Liver (tissue), 9 donors: ENCODE measurements around the gene HDDC2. TPM values are rescaled to one million over a fixed set of nuclear protein-coding genes. Genes with fewer than 3 reads are reported as not detected.

Experiments
- DNase-seq: peaks from one replicate; pipeline ENCODE4 v3.0.0-alpha.2; 2017; ENCODE audit warnings: low spot score
- H3K27ac ChIP-seq, 2 donors: one replicate each; pipeline ENCODE4 v1.7.0; 2013; ENCODE audit warnings: inconsistent platforms in 2 of 2, low read length in 2 of 2, control low read depth in 1 of 2, low read depth in 1 of 2, mild to moderate bottlenecking in 1 of 2
- H3K27me3 ChIP-seq, 4 donors: one replicate each; pipeline versions ENCODE4 v1.6.1 to v1.7.0; 2013; ENCODE audit warnings: low read length in 3 of 4, inconsistent platforms in 1 of 4, mild to moderate bottlenecking in 1 of 4, moderate library complexity in 1 of 4; ENCODE audit not compliant: control insufficient read depth in 4 of 4, insufficient read depth in 4 of 4
- H3K36me3 ChIP-seq, 4 donors: one replicate each; pipeline versions ENCODE4 v1.6.1 to v1.7.0; 2013; ENCODE audit warnings: low read length in 3 of 4, mild to moderate bottlenecking in 3 of 4, low read depth in 1 of 4, moderate library complexity in 1 of 4; ENCODE audit not compliant: control insufficient read depth in 4 of 4, insufficient read depth in 3 of 4
- H3K4me1 ChIP-seq, 4 donors: one replicate each; pipeline versions ENCODE4 v1.6.1 to v1.7.0; 2013; ENCODE audit warnings: low read length in 3 of 4, mild to moderate bottlenecking in 3 of 4, moderate library complexity in 1 of 4; ENCODE audit not compliant: control insufficient read depth in 4 of 4, insufficient read depth in 4 of 4
- H3K4me3 ChIP-seq, 3 donors: one replicate each; pipeline versions ENCODE4 v1.6.1 to v1.7.0; 2013; ENCODE audit warnings: low read length in 3 of 3, control low read depth in 1 of 3, low read depth in 1 of 3, mild to moderate bottlenecking in 1 of 3
- H3K9ac ChIP-seq, 2 donors: one replicate each; pipeline ENCODE4 v1.7.0; 2013; ENCODE audit warnings: low read length in 2 of 2, mild to moderate bottlenecking in 2 of 2, moderate library complexity in 2 of 2, control low read depth in 1 of 2, low read depth in 1 of 2
- H3K9me3 ChIP-seq, 4 donors: one replicate each; pipeline versions ENCODE4 v1.6.1 to v1.7.0; 2013; ENCODE audit warnings: low read length in 3 of 4; ENCODE audit not compliant: control insufficient read depth in 4 of 4
- GABPA ChIP-seq, 2 donors: IDR thresholded peaks in 1 of 2; conservative IDR thresholded peaks in 1 of 2; 2 replicates each; pipeline ENCODE4 v1.6.1; 2016; ENCODE audit warnings: antibody characterized with exemption in 2 of 2, mild to moderate bottlenecking in 1 of 2, moderate library complexity in 1 of 2
- HNF4A ChIP-seq, 2 donors: conservative IDR thresholded peaks; 2 replicates each; pipeline ENCODE4 v1.6.1; 2016; ENCODE audit warnings: antibody characterized with exemption in 2 of 2, mild to moderate bottlenecking in 2 of 2
- HNF4G ChIP-seq: IDR thresholded peaks from 2 replicates; pipeline ENCODE4 v1.6.1; 2016; ENCODE audit warnings: antibody characterized with exemption
- NR2F2 ChIP-seq: IDR thresholded peaks from 2 replicates; pipeline ENCODE4 v1.6.1; 2016; ENCODE audit warnings: antibody characterized with exemption
- RAD21 ChIP-seq, 2 donors: IDR thresholded peaks; 2 replicates each; pipeline ENCODE4 v1.6.1; 2016; ENCODE audit warnings: antibody characterized with exemption in 2 of 2, mild to moderate bottlenecking in 2 of 2
- RXRA ChIP-seq, 2 donors: IDR thresholded peaks; 2 replicates each; pipeline ENCODE4 v1.6.1; 2017 to 2018; ENCODE audit warnings: antibody characterized with exemption in 2 of 2, mild to moderate bottlenecking in 1 of 2
- SP1 ChIP-seq: IDR thresholded peaks from 2 replicates; pipeline ENCODE4 v1.6.1; 2018; ENCODE audit warnings: antibody characterized with exemption, mild to moderate bottlenecking
- TAF1 ChIP-seq: conservative IDR thresholded peaks from 2 replicates; pipeline ENCODE4 v1.6.1; 2016; ENCODE audit warnings: antibody characterized with exemption, mild to moderate bottlenecking
- YY1 ChIP-seq: IDR thresholded peaks from 2 replicates; pipeline ENCODE4 v1.6.1; 2016; ENCODE audit warnings: antibody characterized with exemption, mild to moderate bottlenecking
- WGBS: extraction: QIAGEN DNeasy Blood & Tissue Kit; methylation state at CpG from one replicate; pipeline ENCODE4 v1.1.7; 2013; 5-methylcytosine and 5-hydroxymethylcytosine counted together
- polyA plus RNA-seq, 2 donors: library from polyadenylated mRNA; stranded (reverse) in 1 of 2; unstranded in 1 of 2; fragments of 200-250 nt in 1 of 2; fragments of >200 nt in 1 of 2; fragmentation: Nextera tagmentation in 1 of 2; extraction: Ambion mirVana in 1 of 2; gene quantifications; one replicate each; pipeline versions ENCODE4 v1.2.1 to v1.2.3, GENCODE V29; 2013 to 2015
- total RNA-seq, 2 donors: library from RNA; depleted of rRNA; stranded (reverse); fragments of >200 nt; gene quantifications; one replicate each; pipeline ENCODE4 v1.2.3, GENCODE V29; 2014
- TF ChIP-seq, protein P1 (sequence below): IDR thresholded peaks from 2 replicates; pipeline ENCODE4 v1.6.1; 2016; ENCODE audit warnings: antibody characterized with exemption
- TF ChIP-seq, protein P2 (sequence below): IDR thresholded peaks from 2 replicates; pipeline ENCODE4 v1.6.1; 2016; ENCODE audit warnings: antibody characterized with exemption
- TF ChIP-seq, protein P3 (sequence below): IDR thresholded peaks from 2 replicates; pipeline ENCODE4 v1.6.1; 2016; ENCODE audit warnings: antibody characterized with exemption
- TF ChIP-seq, protein P4 (sequence below): IDR thresholded peaks from 2 replicates; pipeline ENCODE4 v1.6.1; 2016; ENCODE audit warnings: antibody characterized with exemption, mild to moderate bottlenecking
- donor health status: healthy.
- donor health status: healthy.
- donor health status: healthy.
- donor health status: healthy.
- donor health status: healthy.

Gene HDDC2
- total and polyA plus RNA-seq, 4 donors = 8.8 to 21.0 (median 11.8) TPM

DNA sequence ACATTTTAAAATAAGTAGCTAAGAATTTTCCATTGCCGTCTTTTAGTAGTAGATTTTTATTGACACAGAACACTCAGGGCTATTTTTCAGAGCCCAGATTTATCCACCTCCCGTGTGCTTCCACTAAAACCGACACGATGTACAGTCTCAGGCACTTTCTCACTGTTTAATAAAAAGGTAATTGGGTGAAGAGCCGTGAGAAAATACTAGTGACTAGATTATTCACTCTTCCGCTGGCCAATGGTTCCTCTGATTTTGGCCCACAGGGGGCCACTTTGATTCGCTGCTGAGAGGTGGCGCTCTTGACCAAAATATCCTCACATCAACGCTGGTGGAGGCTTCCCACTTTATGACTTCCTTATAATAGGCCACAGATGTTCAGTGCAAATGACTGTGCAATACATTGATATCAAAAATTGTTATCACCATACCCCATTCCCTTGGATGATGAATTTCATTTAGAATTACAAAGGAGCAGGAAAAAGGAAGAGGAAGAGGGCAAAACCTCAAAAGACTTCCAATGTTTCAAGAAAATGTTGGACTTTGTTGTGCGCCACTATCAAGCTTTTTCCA is 12.3 kb upstream of the HDDC2 start (continued):
- TF ChIP-seq, protein P1, sequence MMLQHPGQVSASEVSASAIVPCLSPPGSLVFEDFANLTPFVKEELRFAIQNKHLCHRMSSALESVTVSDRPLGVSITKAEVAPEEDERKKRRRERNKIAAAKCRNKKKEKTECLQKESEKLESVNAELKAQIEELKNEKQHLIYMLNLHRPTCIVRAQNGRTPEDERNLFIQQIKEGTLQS = no peak
- no peak for TF ChIP-seq GABPA (IDR thresholded peaks at IDR 0.05 in 1 of 2, conservative IDR thresholded peaks at IDR 0.05 in 1 of 2)
- TF ChIP-seq, protein P2, sequence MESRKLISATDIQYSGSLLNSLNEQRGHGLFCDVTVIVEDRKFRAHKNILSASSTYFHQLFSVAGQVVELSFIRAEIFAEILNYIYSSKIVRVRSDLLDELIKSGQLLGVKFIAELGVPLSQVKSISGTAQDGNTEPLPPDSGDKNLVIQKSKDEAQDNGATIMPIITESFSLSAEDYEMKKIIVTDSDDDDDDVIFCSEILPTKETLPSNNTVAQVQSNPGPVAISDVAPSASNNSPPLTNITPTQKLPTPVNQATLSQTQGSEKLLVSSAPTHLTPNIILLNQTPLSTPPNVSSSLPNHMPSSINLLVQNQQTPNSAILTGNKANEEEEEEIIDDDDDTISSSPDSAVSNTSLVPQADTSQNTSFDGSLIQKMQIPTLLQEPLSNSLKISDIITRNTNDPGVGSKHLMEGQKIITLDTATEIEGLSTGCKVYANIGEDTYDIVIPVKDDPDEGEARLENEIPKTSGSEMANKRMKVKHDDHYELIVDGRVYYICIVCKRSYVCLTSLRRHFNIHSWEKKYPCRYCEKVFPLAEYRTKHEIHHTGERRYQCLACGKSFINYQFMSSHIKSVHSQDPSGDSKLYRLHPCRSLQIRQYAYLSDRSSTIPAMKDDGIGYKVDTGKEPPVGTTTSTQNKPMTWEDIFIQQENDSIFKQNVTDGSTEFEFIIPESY = no peak
- no peak for TF ChIP-seq RXRA (IDR thresholded peaks at IDR 0.05)
- TF ChIP-seq RAD21 (IDR thresholded peaks at IDR 0.05) = peak; percentile 96
- TF ChIP-seq, protein P3, sequence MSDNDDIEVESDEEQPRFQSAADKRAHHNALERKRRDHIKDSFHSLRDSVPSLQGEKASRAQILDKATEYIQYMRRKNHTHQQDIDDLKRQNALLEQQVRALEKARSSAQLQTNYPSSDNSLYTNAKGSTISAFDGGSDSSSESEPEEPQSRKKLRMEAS = no peak

DNA sequence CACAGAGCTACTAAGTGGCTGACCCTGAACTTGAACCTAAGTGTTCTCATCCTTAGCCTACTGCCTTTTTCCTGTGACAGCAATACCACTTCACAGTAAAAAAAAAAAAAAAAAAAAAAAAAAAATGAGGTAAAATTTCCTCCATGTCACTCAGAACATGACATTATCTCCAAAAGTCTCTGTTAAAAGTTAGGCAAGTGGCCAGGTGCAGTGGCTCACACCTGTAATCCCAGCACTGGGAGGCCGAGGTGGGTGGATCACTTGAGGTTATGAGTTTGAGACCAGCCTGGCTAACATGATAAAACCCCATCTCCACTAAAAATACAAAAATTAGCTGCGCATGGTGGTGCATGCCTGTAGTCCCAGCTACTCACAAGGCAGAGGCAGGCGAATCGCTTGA is 11.2 kb upstream of the HDDC2 start:
- Histone ChIP-seq H3K4me1 (peaks cover 0 to 22% (median 16%) of the 10 kb centered on the region in 4 donors), H3K9ac (no peak overlapping the region), H3K27me3 (no peaks in the 10 kb centered on the region), H3K9me3 (no peaks in the 10 kb centered on the region), H3K36me3 (no peaks in the 10 kb centered on the region), H3K4me3 (no peak overlapping the region), H3K27ac (peak overlapping the region; percentile 9 to 40)
- no peak for DNase-seq
- 72% methylated on average over 4 of the region's 4 CpGs for WGBS
- TF ChIP-seq HNF4A (conservative IDR thresholded peaks at IDR 0.05) (no peak), YY1 (no peak), NR2F2 (no peak), SP1 (no peak), HNF4G (no peak), TAF1 (no peak), GABPA (IDR thresholded peaks at IDR 0.05 in 1 of 2, conservative IDR thresholded peaks at IDR 0.05 in 1 of 2) (no peak)
- TF ChIP-seq, protein P3 = no peak
- TF ChIP-seq, protein P4, sequence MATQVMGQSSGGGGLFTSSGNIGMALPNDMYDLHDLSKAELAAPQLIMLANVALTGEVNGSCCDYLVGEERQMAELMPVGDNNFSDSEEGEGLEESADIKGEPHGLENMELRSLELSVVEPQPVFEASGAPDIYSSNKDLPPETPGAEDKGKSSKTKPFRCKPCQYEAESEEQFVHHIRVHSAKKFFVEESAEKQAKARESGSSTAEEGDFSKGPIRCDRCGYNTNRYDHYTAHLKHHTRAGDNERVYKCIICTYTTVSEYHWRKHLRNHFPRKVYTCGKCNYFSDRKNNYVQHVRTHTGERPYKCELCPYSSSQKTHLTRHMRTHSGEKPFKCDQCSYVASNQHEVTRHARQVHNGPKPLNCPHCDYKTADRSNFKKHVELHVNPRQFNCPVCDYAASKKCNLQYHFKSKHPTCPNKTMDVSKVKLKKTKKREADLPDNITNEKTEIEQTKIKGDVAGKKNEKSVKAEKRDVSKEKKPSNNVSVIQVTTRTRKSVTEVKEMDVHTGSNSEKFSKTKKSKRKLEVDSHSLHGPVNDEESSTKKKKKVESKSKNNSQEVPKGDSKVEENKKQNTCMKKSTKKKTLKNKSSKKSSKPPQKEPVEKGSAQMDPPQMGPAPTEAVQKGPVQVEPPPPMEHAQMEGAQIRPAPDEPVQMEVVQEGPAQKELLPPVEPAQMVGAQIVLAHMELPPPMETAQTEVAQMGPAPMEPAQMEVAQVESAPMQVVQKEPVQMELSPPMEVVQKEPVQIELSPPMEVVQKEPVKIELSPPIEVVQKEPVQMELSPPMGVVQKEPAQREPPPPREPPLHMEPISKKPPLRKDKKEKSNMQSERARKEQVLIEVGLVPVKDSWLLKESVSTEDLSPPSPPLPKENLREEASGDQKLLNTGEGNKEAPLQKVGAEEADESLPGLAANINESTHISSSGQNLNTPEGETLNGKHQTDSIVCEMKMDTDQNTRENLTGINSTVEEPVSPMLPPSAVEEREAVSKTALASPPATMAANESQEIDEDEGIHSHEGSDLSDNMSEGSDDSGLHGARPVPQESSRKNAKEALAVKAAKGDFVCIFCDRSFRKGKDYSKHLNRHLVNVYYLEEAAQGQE = no peak
- TF ChIP-seq, protein P2 = no peak
